Neural cell (in vitro differentiated cells): ENCODE results near the gene GJE1.

Source experiments
- CTCF ChIP-seq: fragments of 450-650 bp; IDR thresholded peaks from 2 replicates; pipeline ENCODE4 v1.5.1; 2014; ENCODE audit warnings: antibody characterized with exemption, mild to moderate bottlenecking, moderate library complexity; ENCODE audit not compliant: poor library complexity, severe bottlenecking
- EP300 ChIP-seq: fragments of 450-650 bp; conservative IDR thresholded peaks from 2 replicates; pipeline ENCODE4 v1.6.1; 2014; ENCODE audit warnings: antibody characterized with exemption, mild to moderate bottlenecking, moderate library complexity; ENCODE audit not compliant: poor library complexity, severe bottlenecking

GRCh38 chr6:142165227-142165626 is 32.5 kb downstream of the GJE1 start:
- no peak for TF ChIP-seq CTCF
- TF ChIP-seq EP300 = no peak
